Stimulated activated CD4-positive, alpha-beta T cell treated with anti-CD3 and anti-CD28 coated beads, Interleukin-4, amount 100 ng/mL, for 1 hour (primary cell): ENCODE measurements around the gene RELL1.

Source experiments
- DNase-seq: peaks from one replicate; pipeline ENCODE4 v3.0.0-alpha.2; 2020

RELL1 gene

GRCh38 chr4:37591349-37591748 lies 94.8 kb downstream of the RELL1 start:
- DNase-seq: no peak

GRCh38 chr4:37590016-37590415 lies 96.2 kb downstream of the RELL1 start:
- no peak for DNase-seq

GRCh38 chr4:37588150-37588549 lies 98.0 kb downstream of the RELL1 start:
- DNase-seq: no peak

- no peak for DNase-seq
Observed at GRCh38 chr4:37586194-37586593, 100.0 kb downstream of the RELL1 start.

- no peak for DNase-seq
Observed at GRCh38 chr4:37584493-37585060, 101.6 kb downstream of the RELL1 start.

- DNase-seq: no peak
Observed at GRCh38 chr4:37584071-37584470, 102.1 kb downstream of the RELL1 start.

- no peak for DNase-seq
Observed at GRCh38 chr4:37573566-37573965, 112.6 kb downstream of the RELL1 start.

- DNase-seq: no peak
Observed at GRCh38 chr4:37568489-37568888, 117.7 kb downstream of the RELL1 start.

GRCh38 chr4:37567836-37568235 lies 118.3 kb downstream of the RELL1 start:
- no peak for DNase-seq

- no peak for DNase-seq
Observed at GRCh38 chr4:37562592-37562991, 123.6 kb downstream of the RELL1 start.

GRCh38 chr4:37561803-37562207 lies 124.4 kb downstream of the RELL1 start:
- DNase-seq: no peak

- DNase-seq: no peak
Observed at GRCh38 chr4:37561196-37561802, 124.9 kb downstream of the RELL1 start.
